IMR-90 (cell line): ENCODE measurements around the gene AKAP13. TPM values are rescaled to one million over a fixed set of nuclear protein-coding genes. Genes with fewer than 3 reads are reported as not detected.

Source experiments
- ATAC-seq: fragments of 200-7000 bp; cut with Tn5 transposase; 2 replicates; pipeline ENCODE4 v1.9.1; 2020; ENCODE audit warnings: low read depth, mild to moderate bottlenecking, moderate library complexity
- BruUV-seq: library from RNA; stranded (reverse); fragments of 400-500 nt; replicated peaks from 2 replicates; lab custom pipeline; 2021; lab: Mats Ljungman, UMichigan
- CTCF ChIA-PET: fragments of 300-600 bp; formaldehyde crosslinking; extraction: SDS; loops from one replicate; lab custom pipeline; 2021; ENCODE audit warnings: antibody characterized with exemption; lab: Yijun Ruan, JAX
- POLR2A ChIA-PET: fragments of 300-600 bp; sonication (Branson Sonifier 250); formaldehyde crosslinking; loops from one replicate; lab custom pipeline; 2022; ENCODE audit warnings: antibody characterized with exemption; ENCODE audit not compliant: unreplicated experiment; lab: Charles Lee
- DNase-seq: peaks from one replicate; pipeline ENCODE4 v3.0.0; 2013
- H2AFZ ChIP-seq: replicated peaks from 2 replicates; pipeline ENCODE3; 2013; ENCODE audit warnings: low read length, mild to moderate bottlenecking; ENCODE audit not compliant: poor library complexity
- H2AK5ac ChIP-seq: 2 replicates; pipeline ENCODE4 v1.6.1; 2013; ENCODE audit warnings: low read depth, low read length, inconsistent platforms
- H2AK9ac ChIP-seq: replicated peaks from 2 replicates; pipeline ENCODE3; 2013; ENCODE audit warnings: mild to moderate bottlenecking, low read depth, low read length, moderate library complexity; ENCODE audit not compliant: poor library complexity
- H2BK120ac ChIP-seq: 2 replicates; pipeline ENCODE4 v1.6.1; 2013; ENCODE audit warnings: low read depth, low read length, inconsistent platforms
- H2BK15ac ChIP-seq: 3 replicates; pipeline ENCODE4 v1.6.1; 2013; ENCODE audit warnings: low read depth, low read length, inconsistent platforms
- H2BK20ac ChIP-seq: 2 replicates; pipeline ENCODE4 v1.6.1; 2013; ENCODE audit warnings: low read depth, mild to moderate bottlenecking, inconsistent platforms, low read length, moderate library complexity
- H2BK5ac ChIP-seq: 2 replicates; pipeline ENCODE4 v1.6.1; 2013; ENCODE audit warnings: mild to moderate bottlenecking, low read depth, low read length, inconsistent platforms; ENCODE audit not compliant: poor library complexity, severe bottlenecking
- H3K14ac ChIP-seq: replicated peaks from 2 replicates; pipeline ENCODE4 v1.6.1; 2013; ENCODE audit warnings: low read depth, low read length, inconsistent platforms
- H3K18ac ChIP-seq: 2 replicates; pipeline ENCODE4 v1.6.1; 2013; ENCODE audit warnings: low read depth, low read length, control low read depth
- H3K23ac ChIP-seq: 2 replicates; pipeline ENCODE4 v1.6.1; 2013; ENCODE audit warnings: low read depth, low read length, inconsistent platforms
- H3K27ac ChIP-seq: 2 replicates; pipeline ENCODE4 v1.5.1; 2013; ENCODE audit warnings: mild to moderate bottlenecking, control low read depth, low read length; ENCODE audit not compliant: insufficient read depth
- H3K27me3 ChIP-seq: 2 replicates; pipeline ENCODE4 v1.6.1; 2013; ENCODE audit warnings: low read length; ENCODE audit not compliant: control insufficient read depth, insufficient read depth
- H3K36me3 ChIP-seq: 2 replicates; pipeline ENCODE4 v1.6.1; 2013; ENCODE audit warnings: low read length, mixed read lengths; ENCODE audit not compliant: control insufficient read depth, insufficient read depth
- H3K4ac ChIP-seq: 2 replicates; pipeline ENCODE4 v1.6.1; 2013; ENCODE audit warnings: low read depth, low read length, inconsistent platforms
- H3K4me1 ChIP-seq: 2 replicates; pipeline ENCODE4 v1.6.1; 2013; ENCODE audit warnings: low read length, mixed read lengths; ENCODE audit not compliant: control insufficient read depth, insufficient read depth
- H3K4me2 ChIP-seq: 2 replicates; pipeline ENCODE4 v1.6.1; 2013; ENCODE audit warnings: low read depth, mild to moderate bottlenecking, control low read depth, low read length, moderate library complexity
- H3K4me3 ChIP-seq: 2 replicates; pipeline ENCODE4 v1.5.1; 2013; ENCODE audit warnings: low read depth, mild to moderate bottlenecking, control low read depth, low read length, moderate library complexity; ENCODE audit not compliant: insufficient read depth
- H3K56ac ChIP-seq: 2 replicates; pipeline ENCODE4 v1.6.1; 2013; ENCODE audit warnings: low read length, inconsistent platforms; ENCODE audit not compliant: insufficient read depth; ENCODE audit errors: extremely low read depth
- H3K79me1 ChIP-seq, 2 experiments: 2 replicates each; pipeline ENCODE4 v1.6.1; 2013; ENCODE audit warnings: low read length in 2 of 2, inconsistent platforms in 1 of 2, low read depth in 1 of 2
- H3K9ac ChIP-seq: 2 replicates; pipeline ENCODE4 v1.6.1; 2013; ENCODE audit warnings: low read depth, low read length, control low read depth
- H3K9me1 ChIP-seq: 2 replicates; pipeline ENCODE4 v1.6.1; 2013; ENCODE audit warnings: low read length, inconsistent platforms; ENCODE audit not compliant: insufficient read depth
- H3K9me3 ChIP-seq: 2 replicates; pipeline ENCODE4 v1.6.1; 2013; ENCODE audit warnings: low read length; ENCODE audit not compliant: control insufficient read depth, insufficient read depth
- H4K20me1 ChIP-seq: 2 replicates; pipeline ENCODE4 v1.6.1; 2013; ENCODE audit warnings: low read length, inconsistent platforms; ENCODE audit not compliant: insufficient read depth
- H4K5ac ChIP-seq: 2 replicates; pipeline ENCODE4 v1.6.1; 2013; ENCODE audit warnings: mild to moderate bottlenecking, low read depth, low read length, control low read depth
- H4K8ac ChIP-seq, 2 experiments: 2 replicates each; pipeline ENCODE4 v1.6.1; 2013; ENCODE audit warnings: low read depth in 2 of 2, low read length in 2 of 2, control low read depth in 1 of 2, inconsistent platforms in 1 of 2
- H4K91ac ChIP-seq: 2 replicates; pipeline ENCODE4 v1.6.1; 2013; ENCODE audit warnings: low read depth, low read length, inconsistent platforms; ENCODE audit not compliant: insufficient read depth
- CTCF ChIP-seq: conservative IDR thresholded peaks from 2 replicates; pipeline ENCODE4 v1.5.1; 2012; ENCODE audit warnings: mild to moderate bottlenecking, low read depth, low read length, improper control_type of control experiment
- POLR2A ChIP-seq: IDR thresholded peaks from 2 replicates; pipeline ENCODE4 v1.6.1; 2012; ENCODE audit warnings: mild to moderate bottlenecking, low read depth, low read length
- WGBS, 2 experiments: methylation state at CpG; one replicate each; pipeline versions ENCODE4 v1.1.5 to v1.1.7; 2013; ENCODE audit warnings: missing lambda C conversion rate in 2 of 2; ENCODE audit not compliant: insufficient read length in 1 of 2; ENCODE audit errors: extremely low coverage in 2 of 2; 5-methylcytosine and 5-hydroxymethylcytosine counted together
- dilution Hi-C: fragments of 300-500 bp; cut with HindIII; formaldehyde crosslinking; loops from one replicate; pipeline ENCODE4 v1.14.3; 2018; ENCODE audit warnings: low sequenced_read_pairs; ENCODE audit not compliant: unreplicated experiment
- in situ Hi-C: fragments of 300-500 bp; cut with MboI; formaldehyde crosslinking; loops from 3 replicates; pipeline ENCODE4 v1.14.3; 2019; ENCODE audit warnings: low sequenced_read_pairs, inconsistent platforms, mixed read lengths
- intact Hi-C: fragments of 100-400 bp; cut with micrococcal nuclease; formaldehyde crosslinking; loops from 2 replicates; pipeline ENCODE4 v1.10.0; 2022
- polyA plus RNA-seq, 3 experiments: library from polyadenylated mRNA; depleted of rRNA; stranded (reverse); fragments of >200 nt; gene quantifications; 2 replicates each; pipeline ENCODE4 v1.2.3, GENCODE V29; 2012; ENCODE audit warnings: low replicate concordance in 1 of 3
- total RNA-seq: library from RNA; depleted of rRNA; stranded (reverse); fragments of >200 nt; gene quantifications from 2 replicates; pipeline ENCODE4 v1.2.3, GENCODE V29; 2012

The AKAP13 gene
- total and polyA plus RNA-seq, 2 of the 4 experiments (the other 2 are of a cell fraction): 10.4 to 46.4 TPM

- no peak overlapping the region for H4K91ac ChIP-seq
- H4K8ac ChIP-seq: no peak overlapping the region
- POLR2A ChIA-PET: no interaction called here
- H2BK20ac ChIP-seq: no peak overlapping the region
- no peak overlapping the region for H3K27ac ChIP-seq
- H3K27me3 ChIP-seq: no peaks in the 10 kb centered on the region
- no peak overlapping the region for H3K4ac ChIP-seq
- intact Hi-C loops: no loop called here
- dilution Hi-C loops: no loop called here
- no peak overlapping the region for H2BK5ac ChIP-seq
- no peak overlapping the region for H2AK5ac ChIP-seq
- no peak for DNase-seq
- no peak overlapping the region for H4K5ac ChIP-seq
- no peak overlapping the region for H2BK15ac ChIP-seq
- no peak overlapping the region for H3K18ac ChIP-seq
- no peaks in the 10 kb centered on the region for H3K36me3 ChIP-seq
- peaks cover 24 to 37% of the 10 kb centered on the region in 2 experiments for H3K79me1 ChIP-seq
- no peak overlapping the region for H2BK120ac ChIP-seq
- no peak overlapping the region for H3K9ac ChIP-seq
- H3K4me3 ChIP-seq: no peak overlapping the region
- no peaks in the 10 kb centered on the region for H3K9me3 ChIP-seq
- no peak overlapping the region for H3K56ac ChIP-seq
- H2AFZ ChIP-seq: no peak overlapping the region
- in situ Hi-C loops: no loop called here
- no TSS peak for BruUV-seq
- CTCF ChIA-PET: no interaction called here
- H3K4me2 ChIP-seq: no peak overlapping the region
- H2AK9ac ChIP-seq: no peak overlapping the region
- H3K23ac ChIP-seq: no peak overlapping the region
- ATAC-seq: no peak
- H4K20me1 ChIP-seq: no peaks in the 10 kb centered on the region; the same call in 1 of the 2 replicates
- no peaks in the 10 kb centered on the region for H3K9me1 ChIP-seq
- whole genome bisulfite sequencing, 2 experiments: 60% methylated on average over 1 of the region's 2 CpGs; no CpG with 5 or more reads in 1 of the 2 experiments
- TF ChIP-seq POLR2A (no peak), CTCF (no peak)
- H3K4me1 ChIP-seq: no peaks in the 10 kb centered on the region; the same call in 1 of the 2 replicates
- no peak overlapping the region for H3K14ac ChIP-seq
Measured at GRCh38 chr15:85564686-85565085, 184.3 kb downstream of the AKAP13 start.
